Mesenchymal stem cell (in vitro differentiated cells and primary cell): ENCODE measurements around the gene FGF21.
A peak's percentile ranks its signal among the peaks of the same experiment; 100 is the strongest.

Experiments
- DNase-seq: peaks from one replicate; pipeline ENCODE4 v3.0.0-alpha.2; 2013
- H2AFZ ChIP-seq: one replicate; pipeline ENCODE4 v1.6.1; 2013; ENCODE audit warnings: low read depth, mild to moderate bottlenecking, control low read depth, inconsistent platforms, low read length, moderate library complexity
- H2AK5ac ChIP-seq: 2 replicates; pipeline ENCODE4 v1.6.1; 2013; ENCODE audit warnings: low read length, moderate library complexity, mild to moderate bottlenecking, inconsistent platforms; ENCODE audit not compliant: severe bottlenecking
- H2BK120ac ChIP-seq: one replicate; pipeline ENCODE4 v1.6.1; 2013; ENCODE audit warnings: low read depth, mild to moderate bottlenecking, inconsistent platforms, low read length, moderate library complexity
- H2BK12ac ChIP-seq, 2 experiments: one replicate each; pipeline ENCODE4 v1.6.1; 2013; ENCODE audit warnings: inconsistent platforms in 2 of 2, low read length in 2 of 2, mild to moderate bottlenecking in 2 of 2, moderate library complexity in 2 of 2, control low read depth in 1 of 2
- H2BK15ac ChIP-seq: one replicate; pipeline ENCODE4 v1.6.1; 2013; ENCODE audit warnings: mild to moderate bottlenecking, low read depth, inconsistent platforms; ENCODE audit not compliant: poor library complexity, severe bottlenecking
- H2BK5ac ChIP-seq: 2 replicates; pipeline ENCODE4 v1.6.1; 2013; ENCODE audit warnings: low read depth, mild to moderate bottlenecking, low read length, control low read depth, inconsistent platforms; ENCODE audit not compliant: poor library complexity, severe bottlenecking
- H3K14ac ChIP-seq, 2 experiments: one replicate each; pipeline ENCODE4 v1.6.1; 2013; ENCODE audit warnings: inconsistent platforms in 2 of 2, low read length in 2 of 2, control low read depth in 1 of 2, mild to moderate bottlenecking in 1 of 2, moderate library complexity in 1 of 2
- H3K18ac ChIP-seq, 2 experiments: one replicate each; pipeline ENCODE4 v1.6.1; 2013; ENCODE audit warnings: inconsistent platforms in 2 of 2, low read length in 2 of 2, control low read depth in 1 of 2, low read depth in 1 of 2, mild to moderate bottlenecking in 1 of 2
- H3K23ac ChIP-seq, 2 experiments: one replicate each; pipeline ENCODE4 v1.6.1; 2013; ENCODE audit warnings: inconsistent platforms in 2 of 2, low read length in 2 of 2, mild to moderate bottlenecking in 2 of 2, moderate library complexity in 2 of 2, control low read depth in 1 of 2
- H3K27ac ChIP-seq: 2 replicates; pipeline ENCODE4 v1.5.1; 2013; ENCODE audit warnings: mild to moderate bottlenecking, moderate library complexity, low read length, control low read depth, inconsistent platforms; ENCODE audit not compliant: poor library complexity, severe bottlenecking
- H3K27me3 ChIP-seq, 2 experiments: 2 replicates each; pipeline versions ENCODE4 v1.6.1 to v1.7.0; 2013; ENCODE audit warnings: low read length in 2 of 2, mild to moderate bottlenecking in 2 of 2, moderate library complexity in 2 of 2, control low read depth in 1 of 2, inconsistent platforms in 1 of 2; ENCODE audit not compliant: control insufficient read depth in 1 of 2, insufficient read depth in 1 of 2
- H3K36me3 ChIP-seq, 2 experiments: 2 replicates each; pipeline versions ENCODE4 v1.6.1 to v1.7.0; 2013; ENCODE audit warnings: low read length in 2 of 2, control low read depth in 1 of 2, inconsistent platforms in 1 of 2, low read depth in 1 of 2, mild to moderate bottlenecking in 1 of 2; ENCODE audit not compliant: insufficient read depth in 2 of 2, control insufficient read depth in 1 of 2
- H3K4ac ChIP-seq, 2 experiments: one replicate each; pipeline ENCODE4 v1.6.1; 2013; ENCODE audit warnings: inconsistent platforms in 2 of 2, low read length in 2 of 2, mild to moderate bottlenecking in 2 of 2, moderate library complexity in 2 of 2, control low read depth in 1 of 2, low read depth in 1 of 2
- H3K4me1 ChIP-seq: 2 replicates; pipeline ENCODE4 v1.6.1; 2013; ENCODE audit warnings: low read depth, low read length, control low read depth; ENCODE audit not compliant: control insufficient read depth, insufficient read depth
- H3K4me2 ChIP-seq: 2 replicates; pipeline ENCODE4 v1.6.1; 2013; ENCODE audit warnings: low read length, mild to moderate bottlenecking, inconsistent platforms; ENCODE audit not compliant: poor library complexity, severe bottlenecking
- H3K4me3 ChIP-seq, 2 experiments: 2 replicates each; pipeline versions ENCODE4 v1.5.1 to v1.7.0; 2013; ENCODE audit warnings: low read length in 2 of 2, mild to moderate bottlenecking in 2 of 2, control low read depth in 1 of 2, low read depth in 1 of 2; ENCODE audit not compliant: insufficient read depth in 1 of 2
- H3K79me1 ChIP-seq: replicated peaks from 2 replicates; pipeline ENCODE4 v1.6.1; 2013; ENCODE audit warnings: mild to moderate bottlenecking, control low read depth, low read length, inconsistent platforms; ENCODE audit not compliant: poor library complexity, severe bottlenecking
- H3K9ac ChIP-seq: 2 replicates; pipeline ENCODE4 v1.7.0; 2013; ENCODE audit warnings: mild to moderate bottlenecking, low read length, moderate library complexity
- H3K9me3 ChIP-seq: 2 replicates; pipeline ENCODE4 v1.7.0; 2013; ENCODE audit warnings: mild to moderate bottlenecking, low read length; ENCODE audit not compliant: control insufficient read depth
- H4K8ac ChIP-seq: one replicate; pipeline ENCODE4 v1.6.1; 2013; ENCODE audit warnings: inconsistent platforms, mild to moderate bottlenecking, low read length, moderate library complexity
- H4K91ac ChIP-seq: one replicate; pipeline ENCODE4 v1.6.1; 2013; ENCODE audit warnings: mild to moderate bottlenecking, low read length, inconsistent platforms
- WGBS: methylation state at CpG from one replicate; pipeline ENCODE4 v1.1.7; 2013; ENCODE audit warnings: mixed read lengths; 5-methylcytosine and 5-hydroxymethylcytosine counted together

Gene FGF21

GRCh38 chr19:48720251-48720612, 35.1 kb upstream of the FGF21 start:
- WGBS: 44% methylated on average over 12 of the region's 12 CpGs
- Histone ChIP-seq H2BK12ac (peak overlapping the region in 1 of 2 experiments; percentile 50), H3K9ac (peak overlapping the region; percentile 30), H3K23ac (no peak overlapping the region), H3K4me1 (peaks cover 14% of the 10 kb centered on the region), H2BK5ac (no peak overlapping the region), H3K9me3 (no peaks in the 10 kb centered on the region), H3K4me3 (peak overlapping the region in 1 of 2 experiments; percentile 84), H3K27ac (no peak overlapping the region), H3K4me2 (no peak overlapping the region), H2BK15ac (no peak overlapping the region), H3K4ac (peak overlapping the region; percentile 69 to 85), H2BK120ac (peak overlapping the region; percentile 77), H2AFZ (peak overlapping the region; percentile 66), H4K91ac (peak overlapping the region; percentile 11), H3K14ac (no peak overlapping the region), H4K8ac (peak overlapping the region; percentile 52), H3K79me1 (peaks cover under 1% of the 10 kb centered on the region), H3K18ac (peak overlapping the region; percentile 47 to 56), H3K36me3 (no peaks in the 10 kb centered on the region), H2AK5ac (no peak overlapping the region), H3K27me3 (no peaks in the 10 kb centered on the region)
- no peak for DNase-seq

DNA sequence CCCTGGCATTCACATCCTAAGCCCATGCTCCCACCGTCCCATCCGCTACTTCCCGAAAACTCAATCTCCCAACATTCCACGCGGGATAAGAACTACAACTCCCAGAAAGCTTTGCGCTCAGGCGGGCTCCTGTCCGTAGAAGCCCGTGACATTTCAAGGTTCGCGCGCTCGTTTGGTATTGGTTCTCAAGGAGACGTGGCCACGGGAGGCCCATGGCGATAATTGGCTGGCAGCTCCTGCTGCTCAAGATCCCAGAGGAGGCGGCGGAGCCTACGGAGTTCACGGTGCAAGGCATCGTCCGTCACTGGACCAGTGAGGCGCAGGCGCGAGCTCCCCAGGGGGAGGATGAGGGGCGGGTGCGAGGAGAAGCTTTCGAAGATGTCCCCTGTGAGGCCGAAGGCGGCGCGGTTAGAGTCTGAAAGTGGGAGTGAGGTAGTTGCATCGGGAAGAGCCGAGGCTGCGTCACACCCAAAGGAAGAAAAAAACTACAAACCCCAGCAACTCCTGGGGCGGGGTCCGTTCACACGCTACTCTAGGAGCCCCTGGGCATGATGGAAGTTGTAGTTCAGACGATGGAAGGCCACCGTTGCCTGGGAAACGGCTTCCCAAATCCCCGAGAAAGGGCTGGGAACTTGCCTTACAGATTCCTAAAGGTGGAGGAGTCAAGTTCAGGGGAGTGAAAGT, 34.6 kb upstream of the FGF21 start:
- peak overlapping the region; percentile 95 for H4K8ac ChIP-seq
- H3K4me1 ChIP-seq: peaks cover 13% of the 10 kb centered on the region
- peak overlapping the region; percentile 49 for H3K4me2 ChIP-seq
- H2AFZ ChIP-seq: peak overlapping the region; percentile 66
- no peaks in the 10 kb centered on the region for H3K9me3 ChIP-seq
- H3K23ac ChIP-seq: no peak overlapping the region
- H2BK15ac ChIP-seq: peak overlapping the region; percentile 60
- H3K14ac ChIP-seq: no peak overlapping the region
- H3K79me1 ChIP-seq: no peaks in the 10 kb centered on the region
- 1% methylated on average over 32 of the region's 42 CpGs for WGBS
- H3K4ac ChIP-seq: peak overlapping the region; percentile 13 to 85
- peak overlapping the region in 1 of 2 experiments; percentile 21 for H2BK12ac ChIP-seq
- H4K91ac ChIP-seq: peak overlapping the region; percentile 89
- H3K4me3 ChIP-seq: peak overlapping the region; percentile 68 to 84
- H3K36me3 ChIP-seq: no peaks in the 10 kb centered on the region
- H2BK120ac ChIP-seq: peak overlapping the region; percentile 77
- peak overlapping the region; percentile 75 for H3K27ac ChIP-seq
- no peaks in the 10 kb centered on the region for H3K27me3 ChIP-seq
- peak; percentile 100 for DNase-seq
- no peak overlapping the region for H2BK5ac ChIP-seq
- H2AK5ac ChIP-seq: no peak overlapping the region
- peak overlapping the region; percentile 47 to 76 for H3K18ac ChIP-seq
- peak overlapping the region; percentile 88 for H3K9ac ChIP-seq

GRCh38 chr19:48722196-48722708, 33.1 kb upstream of the FGF21 start:
- Histone ChIP-seq H3K4ac (no peak overlapping the region), H3K4me2 (no peak overlapping the region), H3K9ac (no peak overlapping the region), H3K27ac (no peak overlapping the region), H3K14ac (no peak overlapping the region), H3K36me3 (no peaks in the 10 kb centered on the region), H3K27me3 (no peaks in the 10 kb centered on the region), H3K4me1 (peaks cover 6% of the 10 kb centered on the region), H2BK5ac (no peak overlapping the region), H4K8ac (no peak overlapping the region), H2BK15ac (no peak overlapping the region), H2BK120ac (no peak overlapping the region), H2AK5ac (no peak overlapping the region), H4K91ac (no peak overlapping the region), H3K9me3 (no peaks in the 10 kb centered on the region), H3K23ac (no peak overlapping the region), H3K4me3 (no peak overlapping the region), H3K79me1 (no peaks in the 10 kb centered on the region), H2BK12ac (no peak overlapping the region), H3K18ac (no peak overlapping the region), H2AFZ (no peak overlapping the region)
- DNase-seq: no peak
- WGBS: 81% methylated on average over 11 of the region's 11 CpGs

- WGBS: 42% methylated on average over 9 of the region's 11 CpGs
- H3K18ac ChIP-seq: peak overlapping the region; percentile 74 to 93
- H3K4me1 ChIP-seq: peaks cover 6% of the 10 kb centered on the region
- no peak overlapping the region for H2BK5ac ChIP-seq
- no peaks in the 10 kb centered on the region for H3K27me3 ChIP-seq
- H3K27ac ChIP-seq: no peak overlapping the region
- H3K4me2 ChIP-seq: no peak overlapping the region
- no peak overlapping the region for H3K14ac ChIP-seq
- H2BK120ac ChIP-seq: peak overlapping the region; percentile 96
- peak overlapping the region; percentile 91 for H4K91ac ChIP-seq
- H2AK5ac ChIP-seq: no peak overlapping the region
- peak overlapping the region; percentile 59 for H2AFZ ChIP-seq
- no peak overlapping the region for H3K23ac ChIP-seq
- peak overlapping the region; percentile 82 for H2BK15ac ChIP-seq
- peak; percentile 97 for DNase-seq
- no peaks in the 10 kb centered on the region for H3K9me3 ChIP-seq
- H3K4ac ChIP-seq: peak overlapping the region; percentile 80 to 96
- peak overlapping the region; percentile 23 to 85 for H2BK12ac ChIP-seq
- no peaks in the 10 kb centered on the region for H3K79me1 ChIP-seq
- H3K36me3 ChIP-seq: no peaks in the 10 kb centered on the region
- no peak overlapping the region for H3K4me3 ChIP-seq
- H3K9ac ChIP-seq: peak overlapping the region; percentile 5
- peak overlapping the region; percentile 100 for H4K8ac ChIP-seq
These were observed 30.2 kb upstream of the FGF21 start for GRCh38 chr19:48724796-48725753.
